GM19395 (cell line): ENCODE data around the gene ARL4C.

ENCODE experiments used
- ATAC-seq: cut with Tn5 transposase; IDR thresholded peaks from one replicate; pipeline ENCODE4 v1.9.1; 2021; ENCODE audit warnings: mild to moderate bottlenecking, moderate library complexity; ENCODE audit not compliant: unreplicated experiment

The ARL4C gene

DNA sequence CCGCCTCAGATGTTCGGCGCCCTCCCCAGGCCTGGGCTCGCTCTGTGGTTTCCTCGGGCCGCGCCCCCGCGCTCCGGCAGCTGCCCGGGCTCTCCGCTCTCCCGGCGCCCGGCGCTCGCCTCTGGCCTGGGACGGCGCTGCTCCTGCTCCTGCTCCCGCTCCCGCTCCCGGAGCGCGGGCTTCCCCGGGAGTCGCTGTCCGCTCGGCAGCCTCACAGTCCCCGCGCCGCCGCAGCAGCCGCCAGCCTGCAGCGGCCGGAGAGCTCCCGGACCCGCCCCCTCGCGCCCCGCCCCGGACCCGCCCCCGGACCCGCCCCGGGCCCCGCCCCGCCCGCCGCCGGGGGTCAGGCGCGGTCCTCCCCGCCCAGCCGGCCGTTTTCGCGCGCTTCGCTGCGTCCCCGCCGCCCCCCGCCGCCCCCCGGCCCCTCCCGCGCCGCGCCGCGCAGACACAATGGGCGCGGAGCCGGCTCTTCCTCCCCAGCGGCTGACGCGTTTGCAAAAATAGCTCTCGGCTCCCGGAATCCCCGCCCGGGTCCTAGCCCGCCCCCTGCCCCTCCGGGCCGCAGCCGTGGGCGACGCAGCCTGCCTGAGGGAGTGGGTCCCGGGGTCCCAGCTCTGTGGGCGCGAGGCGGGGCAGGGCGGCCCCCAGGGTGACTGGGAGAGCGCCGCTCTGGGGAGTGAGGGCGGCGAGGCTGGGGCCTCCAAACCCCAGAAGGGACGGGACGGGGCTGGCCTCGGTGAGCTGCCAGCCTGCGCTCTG is at the start of gene ARL4C:
TSS of gene ARL4C (minus strand) at position 247 of the 759 bp plus-strand sequence. CDS start 495 bp downstream, outside the sequence.
- ATAC-seq: peak; percentile 63

- peak; percentile 72 for ATAC-seq
Observed at GRCh38 chr2:234544659-234545611, 48.1 kb upstream of the ARL4C start.

DNA sequence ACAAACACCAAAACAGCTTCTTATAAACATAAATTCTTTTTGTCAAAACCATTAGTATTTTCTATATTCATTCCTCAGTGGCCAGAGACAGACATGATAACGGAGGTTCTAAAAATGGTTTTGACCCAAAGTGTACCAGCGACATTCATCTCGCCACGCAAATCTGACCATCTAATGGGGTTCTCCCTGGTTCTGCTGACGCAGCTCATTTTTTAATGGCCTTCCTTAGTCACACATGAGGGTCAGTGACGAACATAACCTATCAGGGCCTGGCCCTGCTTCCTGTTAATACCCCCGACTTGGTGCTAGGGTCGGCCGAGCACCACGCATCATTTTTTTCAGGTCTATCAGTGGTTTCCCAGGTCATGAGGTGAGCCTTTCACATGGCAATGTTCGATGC is 45.9 kb upstream of the ARL4C start:
- ATAC-seq: no peak

GRCh38 chr2:234537929-234538328 is 41.0 kb upstream of the ARL4C start:
- no peak for ATAC-seq

- ATAC-seq: no peak
Observed at GRCh38 chr2:234536178-234536965, 39.5 kb upstream of the ARL4C start.

DNA sequence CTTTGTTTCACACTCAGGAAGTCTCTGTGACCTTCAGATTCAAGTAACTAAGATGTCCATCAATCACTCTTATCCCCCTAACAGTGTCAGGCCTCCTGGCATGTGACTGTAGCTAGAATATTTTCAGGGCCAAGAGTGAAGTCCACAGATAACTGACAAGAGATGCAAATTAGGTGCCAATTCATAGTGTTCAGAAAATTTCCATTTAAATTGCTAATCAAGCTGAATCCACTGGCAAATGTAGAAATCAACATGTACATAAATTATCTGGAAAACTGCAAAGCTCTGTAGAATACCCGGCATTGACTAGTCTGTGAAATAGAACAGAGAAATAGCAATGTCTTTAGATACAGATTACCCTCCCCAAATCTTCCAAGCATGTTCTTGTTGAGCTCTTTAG is 38.6 kb upstream of the ARL4C start:
- ATAC-seq: no peak

DNA sequence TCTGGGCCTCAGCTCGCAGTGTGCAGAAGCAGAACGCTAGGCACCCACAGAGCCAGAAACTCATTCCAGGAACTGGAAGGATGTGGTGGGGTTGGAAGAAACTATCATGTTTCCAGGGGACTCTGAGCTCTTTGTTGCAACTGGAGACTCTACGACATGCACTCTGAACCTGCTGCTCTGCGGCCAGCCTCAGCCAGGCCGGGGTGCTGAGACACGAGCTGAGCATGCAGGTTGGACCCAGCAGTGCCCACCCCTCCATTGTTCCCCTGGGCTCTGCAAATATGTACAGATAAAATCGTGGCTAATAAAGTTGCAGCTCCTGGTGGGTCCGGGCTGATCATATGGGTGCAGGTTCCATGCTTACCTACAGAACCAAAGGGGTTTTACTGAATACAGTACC is 37.6 kb upstream of the ARL4C start:
- no peak for ATAC-seq

DNA sequence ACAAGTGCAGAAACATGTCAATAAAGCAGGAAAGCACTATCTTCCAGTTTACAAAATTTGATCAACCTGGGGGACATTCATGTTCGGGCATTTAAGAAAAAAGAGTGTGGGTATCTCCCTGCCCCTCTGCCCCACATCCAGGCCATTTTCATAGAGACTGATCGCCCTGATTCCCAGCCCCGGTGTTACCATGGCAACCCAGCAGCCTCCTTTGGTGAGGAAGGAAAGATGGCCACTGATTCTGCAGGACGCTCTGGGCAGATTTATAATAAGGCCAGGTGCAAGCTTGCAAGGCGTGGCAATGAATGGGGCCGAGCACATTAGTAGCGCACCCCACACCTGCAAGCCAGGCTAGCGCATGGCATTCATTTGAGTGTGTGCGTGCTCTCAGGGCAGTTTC is 36.7 kb upstream of the ARL4C start:
- ATAC-seq: no peak

DNA sequence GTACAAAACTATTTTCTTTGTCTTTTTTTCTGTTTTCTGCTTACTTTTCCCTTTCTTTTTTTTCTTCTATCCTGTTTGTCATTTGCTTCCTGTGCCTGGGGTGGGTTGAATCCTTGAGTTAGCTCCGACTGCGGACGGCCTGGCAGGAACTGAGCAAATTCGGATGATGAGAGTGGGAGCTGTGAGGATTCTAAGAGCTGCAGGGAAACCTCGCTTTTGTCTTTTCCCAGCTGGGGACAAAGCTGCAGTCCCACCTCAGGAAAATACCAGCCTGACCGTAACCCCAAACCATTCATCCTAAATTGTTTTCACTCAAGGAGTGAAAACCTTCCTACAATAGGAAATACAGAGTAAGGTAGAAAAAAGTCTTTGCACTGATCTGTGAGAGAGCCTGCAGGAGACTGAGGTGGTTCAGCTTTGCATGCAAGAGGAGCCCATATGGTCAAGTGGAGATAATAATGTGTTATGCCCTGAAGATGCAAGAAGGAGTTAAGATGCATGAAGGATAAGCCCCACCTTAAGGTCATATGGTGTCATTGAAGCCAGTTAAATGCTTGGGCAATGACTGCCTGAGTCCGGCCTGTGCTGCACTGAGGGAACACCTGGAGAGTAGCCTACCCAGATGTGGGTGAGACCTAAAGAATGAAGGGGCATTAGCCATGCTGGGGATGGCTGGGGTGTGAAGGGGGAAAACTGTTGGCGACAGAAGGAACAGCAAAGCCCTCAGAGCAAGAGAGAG is 31.7 kb upstream of the ARL4C start:
- no peak for ATAC-seq

DNA sequence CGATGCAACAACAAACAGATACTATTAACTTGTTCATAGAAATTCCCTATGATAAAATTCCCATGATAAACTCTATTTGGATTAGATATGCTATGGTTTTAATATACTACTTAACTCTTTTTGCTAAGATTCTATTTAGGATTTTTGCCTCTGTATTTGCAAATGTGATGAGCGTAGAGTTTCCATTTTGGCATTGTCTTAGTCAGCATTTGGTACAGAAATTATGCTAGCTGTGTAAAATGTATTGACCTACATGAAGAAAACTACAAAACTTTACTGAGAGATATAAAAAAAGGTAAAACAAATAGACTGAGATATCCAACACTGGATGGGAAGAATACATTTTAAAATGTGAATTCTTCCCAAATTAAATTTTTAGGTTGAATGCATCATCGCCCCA is 29.8 kb upstream of the ARL4C start:
- no peak for ATAC-seq

- ATAC-seq: no peak
Observed at GRCh38 chr2:234521536-234521935, 24.7 kb upstream of the ARL4C start.

GRCh38 chr2:234518986-234519642 is 22.2 kb upstream of the ARL4C start:
- no peak for ATAC-seq

DNA sequence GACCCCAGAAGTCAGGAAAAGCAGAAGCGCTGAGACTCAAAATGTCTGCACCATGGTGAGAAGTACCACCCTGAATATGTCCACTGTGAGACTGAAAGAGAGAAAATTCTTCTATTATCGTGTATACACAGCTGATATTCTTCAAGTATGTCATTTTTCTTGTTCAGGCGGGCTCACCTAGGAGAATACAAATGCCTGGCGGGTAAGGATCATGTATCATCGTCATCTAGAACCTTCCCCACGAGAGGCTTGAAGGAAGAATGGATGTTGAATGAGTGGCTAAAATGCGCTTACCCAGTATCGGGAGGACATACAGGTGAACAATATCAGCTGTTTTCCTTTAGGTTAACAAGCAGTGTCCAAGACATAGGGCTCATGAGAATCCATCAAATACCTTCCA is 21.1 kb upstream of the ARL4C start:
- ATAC-seq: no peak

GRCh38 chr2:234514873-234515638 is 18.2 kb upstream of the ARL4C start:
- no peak for ATAC-seq

DNA sequence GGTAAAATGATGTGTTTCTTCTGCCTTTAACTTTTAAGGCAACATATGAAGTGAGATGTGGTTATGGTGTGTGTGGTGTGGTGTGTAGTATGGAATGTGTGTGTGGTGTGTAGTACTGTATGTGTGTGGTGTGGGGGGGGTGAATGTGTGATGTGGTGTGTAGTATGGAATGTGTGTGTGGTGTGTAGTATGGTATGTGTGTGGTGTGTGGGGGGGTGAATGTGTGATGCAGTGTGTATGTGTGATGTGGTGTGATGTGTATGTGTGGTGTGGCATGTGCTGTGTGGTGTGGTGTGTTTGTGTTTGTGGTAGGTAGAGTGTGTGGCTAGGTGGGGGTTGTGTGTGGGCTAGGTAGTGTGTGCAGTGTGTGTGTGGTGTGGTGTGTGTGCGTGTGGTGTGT is 17.2 kb upstream of the ARL4C start:
- ATAC-seq: no peak

DNA sequence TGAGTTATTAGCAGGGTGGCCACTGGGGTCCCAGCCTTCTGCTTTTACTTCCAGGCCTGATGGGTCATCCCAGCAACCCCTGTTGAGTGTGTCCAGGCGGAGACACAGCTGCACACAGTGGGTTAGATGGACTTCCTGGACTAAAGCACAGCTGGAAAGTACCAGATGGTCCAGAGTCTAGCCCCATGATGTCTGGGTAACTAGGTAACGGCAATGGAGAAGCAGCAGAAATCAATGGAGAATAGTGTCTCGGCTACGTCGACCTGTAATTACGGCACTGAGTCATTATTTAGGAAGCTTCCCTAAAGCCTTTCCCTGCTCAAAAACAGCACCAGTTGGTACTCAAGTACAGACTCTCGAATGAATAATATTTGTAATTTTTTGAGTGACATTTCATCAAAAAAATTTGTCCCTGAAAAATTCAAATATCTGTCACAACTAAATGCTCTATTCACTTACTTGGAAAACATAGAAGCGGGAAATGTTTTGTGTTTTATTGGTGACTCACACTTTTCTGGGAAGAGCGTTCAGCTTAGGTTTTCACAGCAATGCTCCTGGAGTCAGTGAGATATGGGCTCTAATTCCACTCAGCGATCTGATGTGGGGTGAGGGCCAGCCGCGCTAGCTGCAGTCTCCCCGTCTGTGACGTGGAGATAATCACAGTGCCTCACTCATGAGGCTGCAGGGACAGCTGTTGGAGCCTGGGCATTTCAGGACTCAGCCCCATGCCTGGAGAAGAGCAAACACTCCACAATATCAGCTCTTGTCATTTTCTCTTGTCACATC is 16.2 kb upstream of the ARL4C start:
- ATAC-seq: no peak

GRCh38 chr2:234502919-234503285 is 6.0 kb upstream of the ARL4C start:
- no peak for ATAC-seq

- no peak for ATAC-seq
Observed at GRCh38 chr2:234502285-234502918, 5.5 kb upstream of the ARL4C start.
